Prostate gland (tissue), 2 donors: ENCODE results near the gene PHLDA2. TPM values are rescaled to one million over a fixed set of nuclear protein-coding genes. Genes with fewer than 3 reads are reported as not detected.

ENCODE experiments used
- DNase-seq: peaks from one replicate; pipeline ENCODE4 v3.0.0-alpha.2; 2019; ENCODE audit warnings: low spot score
- H3K27ac ChIP-seq, 2 donors: fragments of 200-600 bp; sonication (generic); 2 replicates each; pipeline ENCODE4 v1.5.1; 2017 to 2019
- H3K27me3 ChIP-seq: fragments of 200-600 bp; sonication (generic); replicated peaks from 2 replicates; pipeline ENCODE4 v1.5.1; 2019; ENCODE audit not compliant: insufficient read depth
- H3K36me3 ChIP-seq, 2 donors: fragments of 200-600 bp; sonication (generic); 1 replicate in 1 of 2; 2 replicates in 1 of 2; pipeline versions ENCODE4 v1.5.1 to v1.8.1; 2017 to 2019
- H3K4me1 ChIP-seq: fragments of 200-600 bp; sonication (generic); replicated peaks from 2 replicates; pipeline ENCODE4 v1.5.1; 2019
- H3K4me3 ChIP-seq, 2 donors: fragments of 200-600 bp; sonication (generic); 2 replicates each; pipeline ENCODE4 v1.5.1; 2017 to 2019
- H3K9me3 ChIP-seq: fragments of 200-600 bp; sonication (generic); 2 replicates; pipeline ENCODE4 v1.5.1; 2017
- POLR2A ChIP-seq: fragments of 450-650 bp; IDR thresholded peaks from one replicate; pipeline ENCODE4 v1.6.1; 2016; ENCODE audit warnings: antibody characterized with exemption, mild to moderate bottlenecking
- POLR2AphosphoS5 ChIP-seq: sonication (generic); formaldehyde crosslinking; IDR thresholded peaks from one replicate; pipeline ENCODE4 v1.6.1; 2017; ENCODE audit warnings: antibody characterized with exemption
- WGBS: methylation state at CpG from one replicate; pipeline ENCODE4 v1.1.5; 2018; 5-methylcytosine and 5-hydroxymethylcytosine counted together
- intact Hi-C: fragments of 100-400 bp; cut with DNase I; formaldehyde crosslinking; loops from one replicate; pipeline ENCODE4 v1.14.2; 2022
- total RNA-seq, 2 donors: library from RNA; depleted of rRNA; stranded (reverse); fragments of >200 nt; gene quantifications; one replicate each; pipeline ENCODE4 v1.1.0, GENCODE V29; 2016
- TF ChIP-seq, protein P1 (sequence below), 4 experiments: fragments of 200-600 bp in 2 of 4; fragments of 450-650 bp in 2 of 4; sonication (generic) in 2 of 4; IDR thresholded peaks; 1 replicate in 3 of 4; 2 replicates in 1 of 4; pipeline ENCODE4 v1.5.1; 2016 to 2019; ENCODE audit warnings: antibody characterized with exemption in 4 of 4, mild to moderate bottlenecking in 2 of 4, moderate library complexity in 2 of 4

Gene PHLDA2
- total RNA-seq, 2 donors from 2014 or later, result 12.4 to 20.4 TPM

DNA sequence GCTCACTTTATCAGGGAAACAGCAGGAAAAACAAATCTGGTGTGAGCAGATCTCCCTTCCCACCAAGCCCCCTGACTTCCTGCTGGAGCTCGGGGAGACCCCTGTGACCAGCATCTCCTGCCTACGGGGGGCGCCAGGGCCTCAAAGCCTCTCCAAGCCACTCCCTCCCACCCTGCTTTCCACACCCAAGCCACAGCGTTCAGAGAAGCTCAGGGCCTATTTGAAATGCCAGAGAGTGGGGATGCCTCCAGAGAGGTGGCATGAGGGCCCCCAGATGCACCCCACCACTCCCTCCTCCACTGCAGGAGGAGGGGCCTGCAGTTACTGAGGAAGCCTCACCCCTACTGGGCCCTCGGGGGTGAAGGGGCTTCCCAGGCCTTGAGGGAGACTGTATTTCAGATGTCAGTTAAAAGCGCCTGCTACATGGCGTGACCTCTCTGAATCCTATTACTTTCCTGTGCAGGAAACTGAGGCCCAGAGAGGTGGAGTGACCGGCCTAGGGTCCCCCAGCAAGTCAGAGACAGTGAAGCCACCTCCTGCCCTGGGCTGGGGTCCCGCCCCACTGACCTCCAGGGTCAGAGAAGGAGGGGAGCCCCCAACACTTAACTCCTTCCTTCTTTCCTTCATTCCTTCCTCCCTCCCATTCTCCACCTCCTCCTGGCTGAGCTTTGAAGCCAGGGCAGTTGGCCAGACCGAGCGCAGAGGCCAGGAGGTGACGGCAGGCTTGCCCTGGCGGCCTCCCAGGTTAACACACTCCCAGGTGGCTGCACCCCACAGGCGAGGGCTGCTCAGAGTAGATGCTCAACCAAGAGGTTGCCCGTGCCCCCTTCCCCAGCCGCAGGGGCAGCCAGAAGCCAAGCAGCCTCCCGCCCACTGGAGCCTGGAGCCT lies 37.6 kb downstream of the PHLDA2 start:
- TF ChIP-seq, protein P1, sequence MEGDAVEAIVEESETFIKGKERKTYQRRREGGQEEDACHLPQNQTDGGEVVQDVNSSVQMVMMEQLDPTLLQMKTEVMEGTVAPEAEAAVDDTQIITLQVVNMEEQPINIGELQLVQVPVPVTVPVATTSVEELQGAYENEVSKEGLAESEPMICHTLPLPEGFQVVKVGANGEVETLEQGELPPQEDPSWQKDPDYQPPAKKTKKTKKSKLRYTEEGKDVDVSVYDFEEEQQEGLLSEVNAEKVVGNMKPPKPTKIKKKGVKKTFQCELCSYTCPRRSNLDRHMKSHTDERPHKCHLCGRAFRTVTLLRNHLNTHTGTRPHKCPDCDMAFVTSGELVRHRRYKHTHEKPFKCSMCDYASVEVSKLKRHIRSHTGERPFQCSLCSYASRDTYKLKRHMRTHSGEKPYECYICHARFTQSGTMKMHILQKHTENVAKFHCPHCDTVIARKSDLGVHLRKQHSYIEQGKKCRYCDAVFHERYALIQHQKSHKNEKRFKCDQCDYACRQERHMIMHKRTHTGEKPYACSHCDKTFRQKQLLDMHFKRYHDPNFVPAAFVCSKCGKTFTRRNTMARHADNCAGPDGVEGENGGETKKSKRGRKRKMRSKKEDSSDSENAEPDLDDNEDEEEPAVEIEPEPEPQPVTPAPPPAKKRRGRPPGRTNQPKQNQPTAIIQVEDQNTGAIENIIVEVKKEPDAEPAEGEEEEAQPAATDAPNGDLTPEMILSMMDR (IDR thresholded peaks at IDR 0.05), result no peak
- peak; percentile 25 for TF ChIP-seq POLR2A
- Histone ChIP-seq H3K4me1 (peaks cover 20% of the 10 kb centered on the region), H3K36me3 (no peaks in the 10 kb centered on the region), H3K4me3 (peak overlapping the region; percentile 27 to 36), H3K27ac (peak overlapping the region; percentile 85 to 88), H3K9me3 (no peaks in the 10 kb centered on the region), H3K27me3 (no peaks in the 10 kb centered on the region)
- intact Hi-C loops, result loop anchor here (10.0 kb wide), 1 partner anchor 697 kb away; no protein-coding TSS in a partner anchor
- DNase-seq, result no peak
- 30% methylated on average over 17 of the region's 17 CpGs for WGBS

DNA sequence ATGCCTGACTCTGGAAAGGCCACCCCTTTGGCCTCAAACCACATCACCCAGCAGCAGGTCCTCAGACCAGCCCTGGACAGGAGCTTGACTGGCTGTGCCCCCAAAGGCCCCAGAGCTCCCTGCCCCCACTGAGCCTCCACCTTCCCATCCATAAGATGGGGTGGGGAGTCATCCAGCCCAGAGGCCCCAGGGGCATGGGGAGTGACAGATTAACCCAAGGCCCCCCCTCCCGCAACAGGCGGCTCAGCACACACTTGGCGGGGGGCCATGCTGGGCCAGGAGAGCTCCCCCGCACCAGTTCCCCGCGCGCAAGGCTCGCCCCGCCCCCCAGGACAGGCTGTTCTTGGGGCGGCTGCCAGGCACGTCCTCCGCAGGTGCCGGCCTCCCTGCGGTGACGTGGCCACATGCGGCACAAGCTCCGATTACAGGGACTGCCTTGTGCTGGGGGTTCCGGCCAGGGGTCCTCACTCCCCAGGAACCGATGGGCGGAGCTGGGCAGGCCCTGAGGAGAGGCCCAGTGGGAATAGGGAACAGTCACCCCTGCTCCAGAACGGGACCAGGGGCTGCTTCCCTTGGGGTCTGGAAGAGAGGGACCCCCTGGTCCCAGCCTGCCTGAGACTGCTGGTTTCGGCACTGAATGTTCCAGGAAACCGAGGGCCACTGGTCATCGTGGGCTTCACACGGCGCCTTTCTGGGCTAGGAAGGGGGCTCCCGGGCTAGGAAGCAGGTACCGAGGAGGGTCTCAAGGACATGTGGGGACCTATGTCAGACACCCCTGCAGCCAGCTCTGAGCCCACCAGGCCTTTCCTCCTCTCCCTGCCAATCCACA lies 38.5 kb downstream of the PHLDA2 start:
- intact Hi-C loops, result loop anchor here (10.0 kb wide), 1 partner anchor 696 kb away; no protein-coding TSS in a partner anchor
- Histone ChIP-seq H3K27me3 (no peaks in the 10 kb centered on the region), H3K36me3 (no peaks in the 10 kb centered on the region), H3K4me1 (peaks cover 20% of the 10 kb centered on the region), H3K9me3 (no peaks in the 10 kb centered on the region), H3K4me3 (no peak overlapping the region), H3K27ac (peak overlapping the region; percentile 85 to 88)
- DNase-seq, result peak; percentile 88
- 47% methylated on average over 15 of the region's 28 CpGs for WGBS
- TF ChIP-seq, protein P1 (IDR thresholded peaks at IDR 0.05), result peak in 1 of 4 experiments; percentile 17
- TF ChIP-seq POLR2AphosphoS5 (peak; percentile 94), POLR2A (peak; percentile 48)

DNA sequence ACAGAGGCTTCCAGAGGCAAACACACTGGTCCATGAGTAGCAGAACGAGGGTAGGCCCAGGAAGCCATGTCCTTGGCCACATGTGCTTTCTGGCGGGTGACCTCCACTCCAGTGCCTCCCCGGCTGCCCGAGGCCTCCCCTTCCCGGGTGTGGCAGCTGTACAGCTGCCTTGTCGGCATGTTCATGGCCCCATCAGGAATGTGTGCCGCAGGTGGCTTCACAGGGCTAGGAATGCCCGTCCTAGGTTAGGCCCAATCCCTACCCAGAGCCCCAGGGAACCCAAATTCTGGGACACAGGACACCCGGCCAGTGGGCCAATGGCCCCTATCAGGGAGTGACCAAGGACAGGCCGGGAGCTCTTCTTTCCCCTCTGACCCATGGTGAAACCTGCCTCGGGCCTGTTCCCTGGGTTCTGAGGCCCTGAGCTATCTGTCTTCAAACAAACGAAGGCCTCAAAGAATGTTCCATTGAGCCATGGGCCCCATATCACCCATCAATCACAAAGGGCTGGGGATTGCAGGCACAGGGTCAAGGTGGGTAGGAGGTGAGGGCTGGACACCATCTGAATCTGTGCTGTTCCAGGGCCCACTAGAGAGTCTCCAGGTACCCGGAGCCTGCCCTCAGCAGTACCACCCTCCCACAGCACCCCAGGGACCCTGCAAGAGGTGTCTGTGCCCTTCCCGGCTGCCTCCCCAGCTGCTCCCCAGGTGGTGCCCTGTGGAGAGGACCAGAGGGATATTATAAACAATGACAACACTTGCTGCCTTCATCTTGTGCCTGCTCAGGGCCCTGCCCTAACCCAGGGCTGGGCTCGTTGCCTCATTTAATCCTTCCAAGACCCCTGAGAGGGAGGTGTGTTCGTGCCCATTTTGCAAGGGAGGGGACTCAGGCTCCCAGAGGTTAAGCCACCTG lies 39.6 kb downstream of the PHLDA2 start:
- H3K4me3 ChIP-seq, result no peak overlapping the region
- H3K9me3 ChIP-seq, result no peaks in the 10 kb centered on the region
- peaks cover 20% of the 10 kb centered on the region for H3K4me1 ChIP-seq
- DNase-seq, result no peak
- TF ChIP-seq POLR2AphosphoS5, result no peak
- TF ChIP-seq, protein P1 (IDR thresholded peaks at IDR 0.05), result no peak
- no peak for TF ChIP-seq POLR2A
- no peaks in the 10 kb centered on the region for H3K27me3 ChIP-seq
- intact Hi-C loops, result loop anchor here (5.0 to 10.0 kb wide), 4 partner anchors 462 to 1125 kb away; partner anchors contain the start of gene CTSD
- WGBS, result 85% methylated on average over 14 of the region's 16 CpGs
- no peaks in the 10 kb centered on the region for H3K36me3 ChIP-seq
- H3K27ac ChIP-seq, result peak overlapping the region; percentile 85 to 88

GRCh38 chr11:2888266-2888968 lies 40.8 kb downstream of the PHLDA2 start:
- WGBS, result 34% methylated on average over 25 of the region's 25 CpGs
- H3K36me3 ChIP-seq, result no peaks in the 10 kb centered on the region
- H3K27me3 ChIP-seq, result no peaks in the 10 kb centered on the region
- H3K27ac ChIP-seq, result no peak overlapping the region
- DNase-seq, result peak; percentile 90
- peak; percentile 74 for TF ChIP-seq POLR2AphosphoS5
- TF ChIP-seq, protein P1 (IDR thresholded peaks at IDR 0.05), result peak; percentile 98 to 99 (median 98)
- no peak for TF ChIP-seq POLR2A
- H3K4me1 ChIP-seq, result peaks cover 20% of the 10 kb centered on the region
- no peaks in the 10 kb centered on the region for H3K9me3 ChIP-seq
- intact Hi-C loops, result loop anchor here (1.0 to 10.0 kb wide), 4 partner anchors 355 to 1124 kb away; partner anchors contain the start of gene CTSD
- H3K4me3 ChIP-seq, result no peak overlapping the region
